NCI-H345 treated with DMSO at 0.1 percent for 48 hours (cell line): ENCODE results near the gene ACSL3.
A peak's percentile ranks its signal among the peaks of the same experiment; 100 is the strongest.

ENCODE experiments used
- DNase-seq: peaks from one replicate; lab custom pipeline; 2025; ENCODE audit not compliant: unreplicated experiment; lab: John Stamatoyannopoulos, UW

The ACSL3 gene

DNA sequence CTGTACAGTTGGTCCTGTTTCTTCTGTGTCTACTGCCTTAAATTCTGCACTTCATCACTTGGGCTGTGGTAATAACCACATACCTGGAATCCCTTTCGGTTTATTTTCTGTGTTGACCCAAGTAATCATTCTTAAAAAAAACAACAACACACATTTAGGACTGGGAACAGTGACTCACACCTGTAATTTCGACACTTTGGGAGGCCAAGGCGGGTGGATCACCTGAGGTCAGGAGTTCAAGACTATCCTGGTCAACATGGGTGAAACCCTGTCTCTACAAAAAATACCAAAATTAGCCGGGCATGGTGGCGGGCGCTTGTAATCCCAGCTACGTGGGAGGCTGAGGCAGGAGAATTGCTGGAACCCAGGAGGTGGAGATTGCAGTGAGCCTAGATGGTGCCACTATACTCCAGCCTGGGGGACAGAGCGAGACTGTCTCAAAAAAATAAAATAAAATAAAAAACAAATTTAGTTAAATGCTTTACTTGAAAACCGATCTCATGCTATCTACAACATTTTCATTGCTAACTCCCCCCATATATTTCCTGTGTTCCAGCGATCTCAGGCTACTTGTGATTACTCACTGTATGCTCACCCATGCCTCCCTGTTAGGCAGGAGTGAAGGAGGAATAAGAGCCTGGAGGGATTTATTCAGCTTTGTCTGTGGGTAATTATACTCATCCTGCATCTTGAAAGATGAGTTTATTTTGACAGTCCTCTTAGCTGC, 18.2 kb downstream of the ACSL3 start:
- DNase-seq: no peak

GRCh38 chr2:222879604-222879933, 18.7 kb downstream of the ACSL3 start:
- no peak for DNase-seq

GRCh38 chr2:222882484-222882928, 21.7 kb downstream of the ACSL3 start:
- no peak for DNase-seq

- DNase-seq: no peak
Measured at GRCh38 chr2:222883420-222883819, 22.6 kb downstream of the ACSL3 start.

- DNase-seq: no peak
Measured at GRCh38 chr2:222884114-222884771, 23.4 kb downstream of the ACSL3 start.

- no peak for DNase-seq
Measured at GRCh38 chr2:222884805-222885424, 24.1 kb downstream of the ACSL3 start.

- DNase-seq: no peak
Measured at GRCh38 chr2:222887124-222887523, 26.3 kb downstream of the ACSL3 start.

- DNase-seq: no peak
Measured at GRCh38 chr2:222888716-222889115, 27.9 kb downstream of the ACSL3 start.

- no peak for DNase-seq
Measured at GRCh38 chr2:222891890-222892289, 31.1 kb downstream of the ACSL3 start.

DNA sequence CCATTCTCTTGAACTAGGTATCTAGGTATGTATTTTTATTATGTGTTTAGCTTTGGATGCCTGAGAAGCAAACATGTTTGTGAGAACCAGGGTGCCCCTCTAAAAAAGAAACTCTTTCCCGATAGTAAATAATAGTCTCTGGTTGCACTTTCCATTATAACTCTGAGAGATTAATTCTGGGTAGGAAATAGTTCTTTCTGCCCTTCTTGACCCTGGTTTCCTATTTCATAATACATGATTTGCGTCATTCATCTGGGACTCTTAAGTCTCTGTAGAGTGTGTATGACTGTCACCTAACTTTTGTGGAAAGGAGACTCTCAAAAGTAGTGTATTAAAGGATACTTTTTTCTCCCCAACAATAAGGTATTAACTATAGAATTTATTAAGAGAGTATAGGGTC, 31.5 kb downstream of the ACSL3 start:
- no peak for DNase-seq

GRCh38 chr2:222892761-222893160, 31.9 kb downstream of the ACSL3 start:
- no peak for DNase-seq

GRCh38 chr2:222893716-222894115, 32.9 kb downstream of the ACSL3 start:
- no peak for DNase-seq

DNA sequence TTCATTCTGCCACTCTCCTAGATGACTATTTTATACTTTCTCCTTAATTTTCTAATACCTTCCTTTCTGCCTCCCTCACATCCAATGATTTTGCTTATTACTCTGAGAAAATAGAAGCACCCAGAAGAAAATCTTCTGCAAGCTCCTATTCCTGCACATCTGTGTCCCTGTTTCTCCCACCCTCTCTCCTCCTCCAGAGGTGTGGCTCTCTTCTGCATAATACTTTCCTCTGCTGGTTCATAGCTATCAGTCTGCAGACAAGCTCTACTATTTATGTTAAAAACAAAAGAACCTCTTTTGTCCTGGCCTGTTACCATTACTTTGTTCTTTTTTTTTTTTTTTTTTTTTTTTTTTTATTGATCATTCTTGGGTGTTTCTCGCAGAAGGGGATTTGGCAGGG, 34.3 kb downstream of the ACSL3 start:
- DNase-seq: no peak

GRCh38 chr2:222897898-222898297, 37.1 kb downstream of the ACSL3 start:
- no peak for DNase-seq

DNA sequence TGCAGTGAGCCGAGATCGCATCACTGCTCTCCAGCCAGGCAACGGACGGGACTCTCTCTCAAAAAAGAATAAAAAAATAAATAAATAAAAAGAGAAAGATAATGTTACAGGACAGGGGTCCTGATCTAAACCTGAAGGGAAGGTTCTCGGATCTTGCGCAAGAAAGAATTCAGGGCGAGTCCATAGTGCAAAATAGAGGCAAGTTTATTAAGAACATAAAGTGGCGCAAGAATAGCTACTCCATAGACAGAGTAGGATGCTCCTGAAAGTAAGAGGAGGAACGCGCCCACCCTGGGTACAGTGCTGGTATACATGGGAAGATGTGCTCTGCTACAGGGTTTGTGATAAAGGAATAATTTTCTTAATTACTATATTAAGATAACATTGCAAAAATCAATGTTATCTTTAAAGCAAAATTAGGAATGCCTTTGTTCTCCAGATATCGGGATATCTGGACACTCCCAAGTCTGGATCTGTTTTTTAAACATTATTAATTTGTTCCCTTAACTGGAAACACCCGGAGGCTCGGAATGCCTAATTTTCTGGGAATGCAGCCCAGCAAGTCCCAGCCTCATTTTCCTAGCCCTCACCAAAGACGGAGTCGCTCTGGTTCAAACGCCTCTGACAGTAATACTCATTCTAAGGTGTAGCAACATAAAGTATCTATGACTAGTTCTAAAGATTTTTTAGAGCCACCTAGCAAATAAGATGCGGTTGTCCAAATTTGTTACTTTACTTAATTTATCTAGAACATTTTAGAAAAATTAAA, 38.8 kb downstream of the ACSL3 start:
- DNase-seq: no peak

- DNase-seq: no peak
Measured at GRCh38 chr2:222900354-222900753, 39.5 kb downstream of the ACSL3 start.

- no peak for DNase-seq
Measured at GRCh38 chr2:222902660-222903059, 41.8 kb downstream of the ACSL3 start.

- peak; percentile 7 for DNase-seq
Measured at GRCh38 chr2:222903234-222904220, 42.7 kb downstream of the ACSL3 start.

- no peak for DNase-seq
Measured at GRCh38 chr2:222904557-222905258, 43.9 kb downstream of the ACSL3 start.

DNA sequence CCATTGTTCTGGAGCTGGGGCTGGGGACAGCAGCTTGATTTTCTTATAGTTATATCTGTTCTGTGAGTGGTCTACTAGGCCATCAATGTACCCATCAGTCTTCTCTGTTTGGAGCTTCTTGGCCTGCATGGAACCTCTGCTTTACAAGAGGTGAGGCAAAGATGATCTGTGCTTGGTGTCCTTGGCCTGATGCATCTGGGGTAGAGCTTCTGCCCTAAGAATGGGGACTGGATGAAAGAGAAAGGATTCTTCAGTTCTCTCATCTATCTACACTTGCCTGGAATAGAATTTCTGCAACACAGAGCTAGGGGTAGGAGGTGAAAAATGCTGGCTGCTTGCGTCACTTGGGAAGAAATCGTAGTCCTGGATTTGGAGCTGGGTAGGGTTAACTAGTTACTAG, 46.2 kb downstream of the ACSL3 start:
- no peak for DNase-seq
